DND-41 (cell line): ENCODE measurements around the gene UBAP1.

ENCODE experiments used
- ATAC-seq: fragments of 200-7000 bp; cut with Tn5 transposase; 3 replicates; pipeline ENCODE4 v1.9.1; 2021; ENCODE audit warnings: low read depth; ENCODE audit not compliant: insufficient read depth
- DNase-seq: peaks from one replicate; pipeline ENCODE4 v3.0.0-alpha.2; 2020
- H2AFZ ChIP-seq: 2 replicates; pipeline ENCODE4 v1.6.0; 2012; ENCODE audit warnings: low read depth, low read length
- H3K27ac ChIP-seq: 2 replicates; pipeline ENCODE4 v1.5.1; 2012; ENCODE audit warnings: low read length, inconsistent platforms
- H3K27me3 ChIP-seq: fragments of 200-600 bp; sonication (generic); 2 replicates; pipeline ENCODE4 v1.6.0; 2012; ENCODE audit warnings: low read length, mild to moderate bottlenecking, inconsistent platforms; ENCODE audit not compliant: insufficient read depth, poor library complexity
- H3K36me3 ChIP-seq: 2 replicates; pipeline ENCODE4 v1.5.1; 2012; ENCODE audit warnings: low read length, inconsistent platforms; ENCODE audit not compliant: insufficient read depth
- H3K4me1 ChIP-seq: 2 replicates; pipeline ENCODE4 v1.5.1; 2012; ENCODE audit warnings: mild to moderate bottlenecking, low read length; ENCODE audit not compliant: insufficient read depth
- H3K4me2 ChIP-seq: 2 replicates; pipeline ENCODE4 v1.6.0; 2012; ENCODE audit warnings: mild to moderate bottlenecking, moderate library complexity, low read length, inconsistent platforms; ENCODE audit not compliant: insufficient read depth
- H3K4me3 ChIP-seq, 2 experiments: fragments of 200-600 bp in 1 of 2; shearing (Covaris generic) in 1 of 2; 2 replicates each; pipeline ENCODE4 v1.5.1; 2012 to 2016; ENCODE audit warnings: inconsistent platforms in 2 of 2, low read length in 2 of 2, mild to moderate bottlenecking in 2 of 2, low read depth in 1 of 2, moderate library complexity in 1 of 2
- H3K79me2 ChIP-seq: 2 replicates; pipeline ENCODE4 v1.6.0; 2012; ENCODE audit warnings: low read length, inconsistent platforms; ENCODE audit not compliant: insufficient read depth
- H3K9ac ChIP-seq: 2 replicates; pipeline ENCODE4 v1.6.0; 2012; ENCODE audit warnings: low read depth, mild to moderate bottlenecking, inconsistent platforms, low read length, moderate library complexity
- H3K9me3 ChIP-seq: 2 replicates; pipeline ENCODE4 v1.5.1; 2012; ENCODE audit warnings: low read length, moderate library complexity, mild to moderate bottlenecking, inconsistent platforms; ENCODE audit not compliant: insufficient read depth, severe bottlenecking
- H4K20me1 ChIP-seq: 2 replicates; pipeline ENCODE4 v1.6.0; 2012; ENCODE audit warnings: low read length; ENCODE audit not compliant: insufficient read depth
- EZH2 ChIP-seq: IDR thresholded peaks from 3 replicates; pipeline ENCODE4 v1.6.1; 2012; ENCODE audit warnings: borderline replicate concordance, low read depth, mild to moderate bottlenecking, moderate library complexity, low read length, inconsistent platforms; ENCODE audit not compliant: severe bottlenecking
- TF ChIP-seq, protein P1 (sequence below): IDR thresholded peaks from 2 replicates; pipeline ENCODE4 v1.5.1; 2012; ENCODE audit warnings: borderline replicate concordance, low read length, moderate library complexity, mild to moderate bottlenecking; ENCODE audit not compliant: poor library complexity, severe bottlenecking; ENCODE audit errors: extremely low read depth

UBAP1 gene

DNA sequence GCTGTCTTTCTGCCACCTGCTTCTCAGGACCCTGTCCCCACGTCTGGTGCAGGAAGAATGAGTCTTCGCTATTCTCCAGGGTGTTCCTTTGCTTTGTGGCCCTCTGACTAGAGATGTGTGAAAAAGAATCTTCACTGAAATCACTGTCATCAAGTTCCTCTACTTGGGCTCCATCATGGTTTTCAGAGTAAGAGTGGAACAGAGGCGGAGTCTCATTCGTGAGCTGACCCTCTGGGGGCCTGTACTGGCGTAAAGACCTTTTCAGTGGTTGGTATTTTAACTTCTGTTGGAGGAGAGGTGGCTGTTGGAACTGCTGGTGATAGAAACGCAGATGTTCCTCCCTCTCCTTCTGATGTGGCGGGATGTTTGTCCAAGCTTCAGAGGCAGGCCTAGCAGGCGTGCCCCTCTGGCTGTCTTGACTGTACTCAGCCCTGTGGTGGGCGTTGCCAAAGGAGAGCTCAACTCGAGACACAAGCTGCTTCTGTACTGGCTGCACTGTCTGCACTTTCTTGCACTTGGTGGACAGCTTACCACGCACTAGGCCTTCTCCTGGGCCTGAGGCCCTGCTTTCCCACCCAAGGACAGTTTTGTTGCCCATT lies 78.2 kb downstream of the UBAP1 start:
- Histone ChIP-seq H3K4me3 (no peak overlapping the region), H3K9me3 (no peaks in the 10 kb centered on the region), H3K9ac (no peak overlapping the region; the same call in 1 of the 2 replicates), H4K20me1 (no peaks in the 10 kb centered on the region), H3K4me2 (no peak overlapping the region), H3K4me1 (peaks cover 30% of the 10 kb centered on the region), H3K36me3 (peaks cover 81% of the 10 kb centered on the region), H3K79me2 (no peaks in the 10 kb centered on the region), H3K27me3 (no peaks in the 10 kb centered on the region), H2AFZ (no peak overlapping the region), H3K27ac (peak overlapping the region; percentile 48)
- ATAC-seq (peak; percentile 86), DNase-seq (peak; percentile 78)
- TF ChIP-seq EZH2: no peak
- TF ChIP-seq, protein P1, sequence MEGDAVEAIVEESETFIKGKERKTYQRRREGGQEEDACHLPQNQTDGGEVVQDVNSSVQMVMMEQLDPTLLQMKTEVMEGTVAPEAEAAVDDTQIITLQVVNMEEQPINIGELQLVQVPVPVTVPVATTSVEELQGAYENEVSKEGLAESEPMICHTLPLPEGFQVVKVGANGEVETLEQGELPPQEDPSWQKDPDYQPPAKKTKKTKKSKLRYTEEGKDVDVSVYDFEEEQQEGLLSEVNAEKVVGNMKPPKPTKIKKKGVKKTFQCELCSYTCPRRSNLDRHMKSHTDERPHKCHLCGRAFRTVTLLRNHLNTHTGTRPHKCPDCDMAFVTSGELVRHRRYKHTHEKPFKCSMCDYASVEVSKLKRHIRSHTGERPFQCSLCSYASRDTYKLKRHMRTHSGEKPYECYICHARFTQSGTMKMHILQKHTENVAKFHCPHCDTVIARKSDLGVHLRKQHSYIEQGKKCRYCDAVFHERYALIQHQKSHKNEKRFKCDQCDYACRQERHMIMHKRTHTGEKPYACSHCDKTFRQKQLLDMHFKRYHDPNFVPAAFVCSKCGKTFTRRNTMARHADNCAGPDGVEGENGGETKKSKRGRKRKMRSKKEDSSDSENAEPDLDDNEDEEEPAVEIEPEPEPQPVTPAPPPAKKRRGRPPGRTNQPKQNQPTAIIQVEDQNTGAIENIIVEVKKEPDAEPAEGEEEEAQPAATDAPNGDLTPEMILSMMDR: no peak

DNA sequence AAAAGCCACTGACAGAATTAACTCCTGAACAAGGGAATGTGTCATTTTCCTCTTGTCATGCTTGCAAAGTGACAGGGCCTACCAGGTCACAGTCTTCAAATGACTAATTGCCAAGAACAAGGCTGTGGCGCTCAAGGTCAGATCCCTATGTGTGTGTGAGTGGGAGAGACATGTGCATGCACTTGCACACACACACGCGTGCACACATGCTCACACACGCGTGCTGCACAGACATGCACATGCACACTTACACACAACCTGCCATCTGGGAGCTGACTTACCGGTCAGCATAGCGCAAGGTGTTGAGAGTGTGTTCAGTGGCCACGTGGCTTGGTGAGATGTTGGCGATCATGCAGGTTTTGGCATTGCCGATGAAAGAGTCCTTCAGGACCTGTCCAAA lies 80.5 kb downstream of the UBAP1 start:
- Histone ChIP-seq H3K4me3 (no peak overlapping the region), H3K4me1 (peaks cover 30% of the 10 kb centered on the region), H2AFZ (no peak overlapping the region), H3K4me2 (no peak overlapping the region), H4K20me1 (no peaks in the 10 kb centered on the region), H3K27ac (no peak overlapping the region), H3K9ac (no peak overlapping the region), H3K9me3 (no peaks in the 10 kb centered on the region), H3K36me3 (peaks cover 68% of the 10 kb centered on the region), H3K79me2 (no peaks in the 10 kb centered on the region), H3K27me3 (no peaks in the 10 kb centered on the region)
- TF ChIP-seq EZH2: no peak
- TF ChIP-seq, protein P1: no peak
- ATAC-seq (no peak), DNase-seq (no peak)

DNA sequence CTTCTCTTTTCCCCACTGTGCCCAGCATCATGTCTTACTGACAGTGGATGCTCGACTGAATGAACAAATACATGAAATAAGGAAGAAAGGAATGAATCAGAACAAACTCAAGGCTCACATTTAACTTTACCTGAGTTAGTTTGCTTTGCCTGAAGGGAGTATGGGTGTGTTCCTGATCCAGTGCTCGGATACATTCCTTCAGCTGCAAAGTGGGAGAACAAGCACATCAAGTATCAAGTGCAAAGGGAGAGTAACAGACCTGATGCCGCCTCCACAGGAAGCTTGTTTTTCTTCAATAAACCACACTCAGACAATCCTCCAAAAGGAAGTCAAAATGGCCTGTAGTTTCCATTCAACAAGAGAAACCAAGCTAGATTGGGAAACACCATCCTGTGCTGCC lies 84.1 kb downstream of the UBAP1 start:
- Histone ChIP-seq H4K20me1 (no peaks in the 10 kb centered on the region), H3K9ac (no peak overlapping the region), H3K27ac (no peak overlapping the region), H2AFZ (no peak overlapping the region), H3K4me3 (no peak overlapping the region), H3K9me3 (no peaks in the 10 kb centered on the region), H3K4me1 (peaks cover 3% of the 10 kb centered on the region; the same call in 1 of the 2 replicates), H3K79me2 (no peaks in the 10 kb centered on the region), H3K27me3 (no peaks in the 10 kb centered on the region), H3K4me2 (no peak overlapping the region), H3K36me3 (peaks cover 39% of the 10 kb centered on the region)
- TF ChIP-seq, protein P1: no peak
- TF ChIP-seq EZH2: no peak
- no peak for DNase-seq
- no peak for ATAC-seq
